HepG2 (cell line): ENCODE measurements around the gene RPLP2. TPM values are rescaled to one million over a fixed set of nuclear protein-coding genes. Genes with fewer than 3 reads are reported as not detected.

Experiments
- AGO1 ChIP-seq: fragments of 200-400 bp; formaldehyde crosslinking; IDR thresholded peaks from 2 replicates; pipeline ENCODE4 v1.6.1; 2017; ENCODE audit warnings: mild to moderate bottlenecking, low read depth, low read length, moderate library complexity; ENCODE audit not compliant: poor library complexity, severe bottlenecking
- CBX1 ChIP-seq: IDR thresholded peaks from one replicate; pipeline ENCODE4 v1.6.1; 2016; ENCODE audit warnings: antibody characterized with exemption, low read depth
- CERS6 ChIP-seq: sonication (generic); formaldehyde crosslinking; IDR thresholded peaks from 2 replicates; pipeline ENCODE4 v1.5.0; 2020; ENCODE audit warnings: missing genetic modification reagents
- EED ChIP-seq: sonication (generic); formaldehyde crosslinking; IDR thresholded peaks from 2 replicates; pipeline ENCODE4 v1.5.0; 2020; ENCODE audit warnings: mild to moderate bottlenecking, missing genetic modification reagents
- FLYWCH1 ChIP-seq: sonication (generic); formaldehyde crosslinking; IDR thresholded peaks from 2 replicates; pipeline ENCODE4 v1.8.1; 2023; ENCODE audit warnings: mild to moderate bottlenecking, missing genetic modification reagents
- GATAD2A ChIP-seq: IDR thresholded peaks from 2 replicates; pipeline ENCODE4 v1.6.1; 2016
- GPN1 ChIP-seq: sonication (generic); formaldehyde crosslinking; IDR thresholded peaks from 2 replicates; pipeline ENCODE4 v1.5.1; 2020; ENCODE audit warnings: missing genetic modification reagents, borderline replicate concordance
- GTF3A ChIP-seq: sonication (generic); formaldehyde crosslinking; conservative IDR thresholded peaks from 2 replicates; pipeline ENCODE4 v1.4.0; 2020; ENCODE audit warnings: mild to moderate bottlenecking, missing genetic modification reagents
- HOXD1 ChIP-seq: sonication (generic); formaldehyde crosslinking; IDR thresholded peaks from 2 replicates; pipeline ENCODE4 v1.5.0; 2020; ENCODE audit warnings: missing genetic modification reagents
- MEF2D ChIP-seq: sonication (generic); formaldehyde crosslinking; IDR thresholded peaks from 2 replicates; pipeline ENCODE4 v1.5.1; 2020; ENCODE audit warnings: mild to moderate bottlenecking, missing genetic modification reagents
- MIXL1 ChIP-seq: IDR thresholded peaks from 2 replicates; pipeline ENCODE4 v1.6.1; 2016
- NFIB ChIP-seq: sonication (generic); formaldehyde crosslinking; IDR thresholded peaks from 2 replicates; pipeline ENCODE4 v1.9.0; 2021; ENCODE audit warnings: missing genetic modification reagents, mild to moderate bottlenecking, borderline replicate concordance
- NR3C1 ChIP-seq: sonication (generic); formaldehyde crosslinking; IDR thresholded peaks from 2 replicates; pipeline ENCODE4 v1.4.0; 2020; ENCODE audit warnings: missing genetic modification reagents
- POLR2AphosphoS2 ChIP-seq: IDR thresholded peaks from 2 replicates; pipeline ENCODE4 v1.6.1; 2011; ENCODE audit warnings: low read depth, low read length, improper control_type of control experiment
- SOX6 ChIP-seq, 2 experiments: fragments of 450-650 bp in 1 of 2; sonication (generic) in 1 of 2; formaldehyde crosslinking in 1 of 2; IDR thresholded peaks; 2 replicates each; pipeline versions ENCODE4 v1.4.0 to v1.6.1; 2017 to 2020; ENCODE audit warnings: antibody characterized with exemption in 1 of 2, mild to moderate bottlenecking in 1 of 2, missing genetic modification reagents in 1 of 2
- SRSF9 ChIP-seq: fragments of 200-400 bp; formaldehyde crosslinking; IDR thresholded peaks from 2 replicates; pipeline ENCODE4 v1.6.1; 2018; ENCODE audit warnings: borderline replicate concordance, mild to moderate bottlenecking, low read depth, low read length; ENCODE audit not compliant: insufficient read depth, poor library complexity, severe bottlenecking
- TBL1XR1 ChIP-seq: fragments of 150-350 bp; IDR thresholded peaks from 2 replicates; pipeline ENCODE4 v1.6.1; 2014; ENCODE audit warnings: borderline replicate concordance, low read length; ENCODE audit not compliant: partially characterized antibody
- TBX2 ChIP-seq: sonication (generic); formaldehyde crosslinking; IDR thresholded peaks from 2 replicates; pipeline ENCODE4 v1.5.0; 2020; ENCODE audit warnings: missing genetic modification reagents, mild to moderate bottlenecking, borderline replicate concordance
- ZBTB26 ChIP-seq: IDR thresholded peaks from 2 replicates; pipeline ENCODE4 v1.6.1; 2016; ENCODE audit warnings: missing compliant biosample characterization, missing genetic modification reagents, borderline replicate concordance
- ZKSCAN1 ChIP-seq: fragments of 150-350 bp; IDR thresholded peaks from 2 replicates; pipeline ENCODE4 v1.6.1; 2014; ENCODE audit warnings: low read length
- ZNF205 ChIP-seq: IDR thresholded peaks from 2 replicates; pipeline ENCODE4 v1.6.1; 2018; ENCODE audit warnings: missing biosample characterization, missing genetic modification reagents
- ZNF367 ChIP-seq: sonication (generic); formaldehyde crosslinking; IDR thresholded peaks from 2 replicates; pipeline ENCODE4 v1.4.0; 2020; ENCODE audit warnings: missing genetic modification reagents, borderline replicate concordance
- ZNF614 ChIP-seq: IDR thresholded peaks from 2 replicates; pipeline ENCODE4 v1.6.1; 2018; ENCODE audit warnings: missing biosample characterization, missing genetic modification reagents, inconsistent platforms, borderline replicate concordance
- ZNF761 ChIP-seq: sonication (generic); formaldehyde crosslinking; conservative IDR thresholded peaks from 2 replicates; pipeline ENCODE4 v1.4.0; 2020; ENCODE audit warnings: mild to moderate bottlenecking, missing genetic modification reagents
- ZNF777 ChIP-seq: sonication (generic); formaldehyde crosslinking; IDR thresholded peaks from 2 replicates; pipeline ENCODE4 v1.4.0; 2020; ENCODE audit warnings: missing genetic modification reagents
- ZSCAN22 ChIP-seq: sonication (generic); formaldehyde crosslinking; IDR thresholded peaks from 2 replicates; pipeline ENCODE4 v1.4.0; 2020; ENCODE audit warnings: mild to moderate bottlenecking, missing genetic modification reagents
- polyA plus RNA-seq, 8 experiments: library from polyadenylated mRNA; depleted of rRNA in 3 of 8; stranded (reverse) in 7 of 8; unstranded in 1 of 8; fragments of >200 nt; fragmentation: Illumina TruSeq in 4 of 8; extraction: Trizol in 4 of 8; gene quantifications; 2 replicates each; pipeline versions ENCODE4 v1.2.1 to v1.2.3, GENCODE V29; 2011 to 2016; ENCODE audit warnings: low read depth in 4 of 8, missing spikeins in 1 of 8, mixed read lengths in 1 of 8; ENCODE audit not compliant: insufficient read depth in 1 of 8
- total RNA-seq, 5 experiments: library from RNA; depleted of rRNA; stranded (reverse); fragments of >200 nt; fragmentation: Illumina TruSeq; extraction: Trizol; gene quantifications; 2 replicates each; pipeline ENCODE4 v1.2.3, GENCODE V29; 2016; ENCODE audit warnings: low read depth in 1 of 5
- TF ChIP-seq, protein P1 (sequence below): sonication (generic); formaldehyde crosslinking; IDR thresholded peaks from 2 replicates; pipeline ENCODE4 v1.8.0; 2022; ENCODE audit warnings: missing genetic modification reagents, low read depth, mild to moderate bottlenecking, borderline replicate concordance
- TF ChIP-seq, protein P2 (sequence below): sonication (generic); formaldehyde crosslinking; IDR thresholded peaks from 2 replicates; pipeline ENCODE4 v1.8.1; 2022; ENCODE audit warnings: mild to moderate bottlenecking, missing genetic modification reagents

The RPLP2 gene
- total and polyA plus RNA-seq, 2 of the 13 experiments (the other 11 are each of a cell fraction or from before 2014, with no cell fraction given), result 978 to 2,106 TPM

GRCh38 chr11:777288-778255 lies 32.2 kb upstream of the RPLP2 start, which contains the start of gene GATD1 (continued):
- TF ChIP-seq NFIB (CRISPR knock-in tag) (no peak), ZBTB26 (no peak), ZNF777 (CRISPR knock-in tag) (no peak), GPN1 (no peak), MIXL1 (CRISPR knock-in tag) (no peak), ZKSCAN1 (no peak), CBX1 (no peak), SRSF9 (no peak), POLR2AphosphoS2 (no peak), AGO1 (no peak), SOX6 (IDR thresholded peaks at IDR 0.05) (no peak), SOX6 (CRISPR knock-in tag; IDR thresholded peaks at IDR 0.05) (no peak), ZNF367 (CRISPR knock-in tag) (no peak), GTF3A (CRISPR knock-in tag) (no peak), ZNF614 (CRISPR knock-in tag) (no peak; the same call in 1 of the 2 replicates), ZNF761 (CRISPR knock-in tag) (no peak; the same call in 1 of the 2 replicates), GATAD2A (no peak), ZSCAN22 (CRISPR knock-in tag) (no peak), EED (CRISPR knock-in tag) (no peak; the same call in none of the 2 replicates), HOXD1 (no peak), CERS6 (CRISPR knock-in tag) (no peak), NR3C1 (CRISPR knock-in tag) (no peak), TBL1XR1 (no peak), FLYWCH1 (CRISPR knock-in tag) (no peak), MEF2D (CRISPR knock-in tag) (no peak), ZNF205 (CRISPR knock-in tag) (no peak), TBX2 (CRISPR knock-in tag) (peak; percentile 61)
- TF ChIP-seq, protein P1, sequence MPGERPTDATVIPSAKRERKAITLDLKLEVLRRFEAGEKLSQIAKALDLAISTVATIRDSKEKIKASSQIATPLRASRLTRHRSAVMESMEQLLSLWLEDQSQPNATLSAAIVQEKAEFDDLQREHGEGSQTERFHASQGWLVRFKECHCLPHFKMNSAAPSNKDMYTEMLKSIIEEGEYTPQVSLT, result no peak
- TF ChIP-seq, protein P2, sequence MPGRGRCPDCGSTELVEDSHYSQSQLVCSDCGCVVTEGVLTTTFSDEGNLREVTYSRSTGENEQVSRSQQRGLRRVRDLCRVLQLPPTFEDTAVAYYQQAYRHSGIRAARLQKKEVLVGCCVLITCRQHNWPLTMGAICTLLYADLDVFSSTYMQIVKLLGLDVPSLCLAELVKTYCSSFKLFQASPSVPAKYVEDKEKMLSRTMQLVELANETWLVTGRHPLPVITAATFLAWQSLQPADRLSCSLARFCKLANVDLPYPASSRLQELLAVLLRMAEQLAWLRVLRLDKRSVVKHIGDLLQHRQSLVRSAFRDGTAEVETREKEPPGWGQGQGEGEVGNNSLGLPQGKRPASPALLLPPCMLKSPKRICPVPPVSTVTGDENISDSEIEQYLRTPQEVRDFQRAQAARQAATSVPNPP (CRISPR knock-in tag), result no peak; the same call in 1 of the 2 replicates
